Liver (tissue), 9 donors: ENCODE results near the gene SMYD3. TPM values are rescaled to one million over a fixed set of nuclear protein-coding genes. Genes with fewer than 3 reads are reported as not detected.

Experiments used
- DNase-seq: peaks from one replicate; pipeline ENCODE4 v3.0.0-alpha.2; 2017; ENCODE audit warnings: low spot score
- H3K27ac ChIP-seq, 2 donors: one replicate each; pipeline ENCODE4 v1.7.0; 2013; ENCODE audit warnings: inconsistent platforms in 2 of 2, low read length in 2 of 2, control low read depth in 1 of 2, low read depth in 1 of 2, mild to moderate bottlenecking in 1 of 2
- H3K27me3 ChIP-seq, 4 donors: one replicate each; pipeline versions ENCODE4 v1.6.1 to v1.7.0; 2013; ENCODE audit warnings: low read length in 3 of 4, inconsistent platforms in 1 of 4, mild to moderate bottlenecking in 1 of 4, moderate library complexity in 1 of 4; ENCODE audit not compliant: control insufficient read depth in 4 of 4, insufficient read depth in 4 of 4
- H3K36me3 ChIP-seq, 4 donors: one replicate each; pipeline versions ENCODE4 v1.6.1 to v1.7.0; 2013; ENCODE audit warnings: low read length in 3 of 4, mild to moderate bottlenecking in 3 of 4, low read depth in 1 of 4, moderate library complexity in 1 of 4; ENCODE audit not compliant: control insufficient read depth in 4 of 4, insufficient read depth in 3 of 4
- H3K4me1 ChIP-seq, 4 donors: one replicate each; pipeline versions ENCODE4 v1.6.1 to v1.7.0; 2013; ENCODE audit warnings: low read length in 3 of 4, mild to moderate bottlenecking in 3 of 4, moderate library complexity in 1 of 4; ENCODE audit not compliant: control insufficient read depth in 4 of 4, insufficient read depth in 4 of 4
- H3K4me3 ChIP-seq, 3 donors: one replicate each; pipeline versions ENCODE4 v1.6.1 to v1.7.0; 2013; ENCODE audit warnings: low read length in 3 of 3, control low read depth in 1 of 3, low read depth in 1 of 3, mild to moderate bottlenecking in 1 of 3
- H3K9ac ChIP-seq, 2 donors: one replicate each; pipeline ENCODE4 v1.7.0; 2013; ENCODE audit warnings: low read length in 2 of 2, mild to moderate bottlenecking in 2 of 2, moderate library complexity in 2 of 2, control low read depth in 1 of 2, low read depth in 1 of 2
- H3K9me3 ChIP-seq, 4 donors: one replicate each; pipeline versions ENCODE4 v1.6.1 to v1.7.0; 2013; ENCODE audit warnings: low read length in 3 of 4; ENCODE audit not compliant: control insufficient read depth in 4 of 4
- EGR1 ChIP-seq, 2 donors: IDR thresholded peaks; 2 replicates each; pipeline ENCODE4 v1.6.1; 2016 to 2018; ENCODE audit warnings: antibody characterized with exemption in 2 of 2, low read depth in 2 of 2
- FOXA1 ChIP-seq: IDR thresholded peaks from 2 replicates; pipeline ENCODE4 v1.6.1; 2016; ENCODE audit warnings: antibody characterized with exemption
- FOXA2 ChIP-seq: IDR thresholded peaks from 2 replicates; pipeline ENCODE4 v1.6.1; 2016; ENCODE audit warnings: antibody characterized with exemption
- GABPA ChIP-seq, 2 donors: IDR thresholded peaks in 1 of 2; conservative IDR thresholded peaks in 1 of 2; 2 replicates each; pipeline ENCODE4 v1.6.1; 2016; ENCODE audit warnings: antibody characterized with exemption in 2 of 2, mild to moderate bottlenecking in 1 of 2, moderate library complexity in 1 of 2
- HNF4A ChIP-seq, 2 donors: conservative IDR thresholded peaks; 2 replicates each; pipeline ENCODE4 v1.6.1; 2016; ENCODE audit warnings: antibody characterized with exemption in 2 of 2, mild to moderate bottlenecking in 2 of 2
- HNF4G ChIP-seq: IDR thresholded peaks from 2 replicates; pipeline ENCODE4 v1.6.1; 2016; ENCODE audit warnings: antibody characterized with exemption
- JUND ChIP-seq, 2 donors: IDR thresholded peaks; 2 replicates each; pipeline ENCODE4 v1.6.1; 2016; ENCODE audit warnings: antibody characterized with exemption in 2 of 2
- NR2F2 ChIP-seq: IDR thresholded peaks from 2 replicates; pipeline ENCODE4 v1.6.1; 2016; ENCODE audit warnings: antibody characterized with exemption
- RXRA ChIP-seq, 2 donors: IDR thresholded peaks; 2 replicates each; pipeline ENCODE4 v1.6.1; 2017 to 2018; ENCODE audit warnings: antibody characterized with exemption in 2 of 2, mild to moderate bottlenecking in 1 of 2
- SP1 ChIP-seq: IDR thresholded peaks from 2 replicates; pipeline ENCODE4 v1.6.1; 2018; ENCODE audit warnings: antibody characterized with exemption, mild to moderate bottlenecking
- TAF1 ChIP-seq: conservative IDR thresholded peaks from 2 replicates; pipeline ENCODE4 v1.6.1; 2016; ENCODE audit warnings: antibody characterized with exemption, mild to moderate bottlenecking
- YY1 ChIP-seq: IDR thresholded peaks from 2 replicates; pipeline ENCODE4 v1.6.1; 2016; ENCODE audit warnings: antibody characterized with exemption, mild to moderate bottlenecking
- WGBS: extraction: QIAGEN DNeasy Blood & Tissue Kit; methylation state at CpG from one replicate; pipeline ENCODE4 v1.1.7; 2013; 5-methylcytosine and 5-hydroxymethylcytosine counted together
- polyA plus RNA-seq, 2 donors: library from polyadenylated mRNA; stranded (reverse) in 1 of 2; unstranded in 1 of 2; fragments of 200-250 nt in 1 of 2; fragments of >200 nt in 1 of 2; fragmentation: Nextera tagmentation in 1 of 2; extraction: Ambion mirVana in 1 of 2; gene quantifications; one replicate each; pipeline versions ENCODE4 v1.2.1 to v1.2.3, GENCODE V29; 2013 to 2015
- total RNA-seq, 2 donors: library from RNA; depleted of rRNA; stranded (reverse); fragments of >200 nt; gene quantifications; one replicate each; pipeline ENCODE4 v1.2.3, GENCODE V29; 2014
- TF ChIP-seq, protein P1 (sequence below): fragments of 150-350 bp; IDR thresholded peaks from 2 replicates; pipeline ENCODE4 v1.5.1; 2017; ENCODE audit warnings: improper control_type of control experiment, low read depth, low read length; ENCODE audit not compliant: missing input control
- TF ChIP-seq, protein P2 (sequence below): IDR thresholded peaks from 2 replicates; pipeline ENCODE4 v1.6.1; 2016; ENCODE audit warnings: antibody characterized with exemption
- TF ChIP-seq, protein P3 (sequence below): IDR thresholded peaks from 2 replicates; pipeline ENCODE4 v1.6.1; 2016; ENCODE audit warnings: antibody characterized with exemption
- TF ChIP-seq, protein P4 (sequence below): IDR thresholded peaks from 2 replicates; pipeline ENCODE4 v1.6.1; 2016; ENCODE audit warnings: antibody characterized with exemption
- TF ChIP-seq, protein P5 (sequence below): IDR thresholded peaks from 2 replicates; pipeline ENCODE4 v1.6.1; 2016; ENCODE audit warnings: antibody characterized with exemption, mild to moderate bottlenecking
- donor health status: healthy.
- donor health status: healthy.
- donor health status: healthy.
- donor health status: healthy.
- donor health status: healthy.

Gene SMYD3
- total and polyA plus RNA-seq, 4 donors, result 3.1 to 9.1 (median 8.0) TPM

DNA sequence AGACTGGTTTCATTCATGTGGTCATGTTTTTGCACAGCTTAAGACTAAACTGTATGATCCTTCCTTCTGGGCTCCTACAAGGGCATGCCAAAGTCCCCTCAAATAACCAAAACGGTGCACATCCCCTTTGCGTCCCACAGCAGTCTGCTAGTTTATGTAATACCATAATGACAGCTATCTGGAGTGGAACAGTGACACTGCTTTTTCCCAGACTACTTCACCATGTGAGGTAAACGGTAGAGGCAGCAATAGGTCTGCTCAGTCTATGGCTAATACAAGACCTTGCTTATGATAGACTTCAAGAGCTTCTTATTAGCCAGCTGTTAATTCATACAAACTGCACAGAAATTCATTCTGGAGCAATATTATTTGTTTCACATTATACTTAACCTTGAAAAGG, 395.5 kb downstream of the SMYD3 start:
- Histone ChIP-seq H3K27ac (no peak overlapping the region), H3K9ac (no peak overlapping the region), H3K36me3 (no peaks in the 10 kb centered on the region), H3K4me3 (no peak overlapping the region), H3K4me1 (no peaks in the 10 kb centered on the region), H3K9me3 (no peaks in the 10 kb centered on the region), H3K27me3 (no peaks in the 10 kb centered on the region)
- TF ChIP-seq JUND (IDR thresholded peaks at IDR 0.05), result no peak
- no peak for TF ChIP-seq EGR1 (IDR thresholded peaks at IDR 0.05; ENCODE audit: low read depth in 2 of 2)
- TF ChIP-seq FOXA1, result no peak
- TF ChIP-seq, protein P1, sequence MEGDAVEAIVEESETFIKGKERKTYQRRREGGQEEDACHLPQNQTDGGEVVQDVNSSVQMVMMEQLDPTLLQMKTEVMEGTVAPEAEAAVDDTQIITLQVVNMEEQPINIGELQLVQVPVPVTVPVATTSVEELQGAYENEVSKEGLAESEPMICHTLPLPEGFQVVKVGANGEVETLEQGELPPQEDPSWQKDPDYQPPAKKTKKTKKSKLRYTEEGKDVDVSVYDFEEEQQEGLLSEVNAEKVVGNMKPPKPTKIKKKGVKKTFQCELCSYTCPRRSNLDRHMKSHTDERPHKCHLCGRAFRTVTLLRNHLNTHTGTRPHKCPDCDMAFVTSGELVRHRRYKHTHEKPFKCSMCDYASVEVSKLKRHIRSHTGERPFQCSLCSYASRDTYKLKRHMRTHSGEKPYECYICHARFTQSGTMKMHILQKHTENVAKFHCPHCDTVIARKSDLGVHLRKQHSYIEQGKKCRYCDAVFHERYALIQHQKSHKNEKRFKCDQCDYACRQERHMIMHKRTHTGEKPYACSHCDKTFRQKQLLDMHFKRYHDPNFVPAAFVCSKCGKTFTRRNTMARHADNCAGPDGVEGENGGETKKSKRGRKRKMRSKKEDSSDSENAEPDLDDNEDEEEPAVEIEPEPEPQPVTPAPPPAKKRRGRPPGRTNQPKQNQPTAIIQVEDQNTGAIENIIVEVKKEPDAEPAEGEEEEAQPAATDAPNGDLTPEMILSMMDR, result no peak
- no peak for TF ChIP-seq NR2F2
- TF ChIP-seq RXRA (IDR thresholded peaks at IDR 0.05), result no peak
- TF ChIP-seq HNF4G, result no peak
- no peak for TF ChIP-seq FOXA2
- TF ChIP-seq, protein P2, sequence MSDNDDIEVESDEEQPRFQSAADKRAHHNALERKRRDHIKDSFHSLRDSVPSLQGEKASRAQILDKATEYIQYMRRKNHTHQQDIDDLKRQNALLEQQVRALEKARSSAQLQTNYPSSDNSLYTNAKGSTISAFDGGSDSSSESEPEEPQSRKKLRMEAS, result no peak
- TF ChIP-seq, protein P3, sequence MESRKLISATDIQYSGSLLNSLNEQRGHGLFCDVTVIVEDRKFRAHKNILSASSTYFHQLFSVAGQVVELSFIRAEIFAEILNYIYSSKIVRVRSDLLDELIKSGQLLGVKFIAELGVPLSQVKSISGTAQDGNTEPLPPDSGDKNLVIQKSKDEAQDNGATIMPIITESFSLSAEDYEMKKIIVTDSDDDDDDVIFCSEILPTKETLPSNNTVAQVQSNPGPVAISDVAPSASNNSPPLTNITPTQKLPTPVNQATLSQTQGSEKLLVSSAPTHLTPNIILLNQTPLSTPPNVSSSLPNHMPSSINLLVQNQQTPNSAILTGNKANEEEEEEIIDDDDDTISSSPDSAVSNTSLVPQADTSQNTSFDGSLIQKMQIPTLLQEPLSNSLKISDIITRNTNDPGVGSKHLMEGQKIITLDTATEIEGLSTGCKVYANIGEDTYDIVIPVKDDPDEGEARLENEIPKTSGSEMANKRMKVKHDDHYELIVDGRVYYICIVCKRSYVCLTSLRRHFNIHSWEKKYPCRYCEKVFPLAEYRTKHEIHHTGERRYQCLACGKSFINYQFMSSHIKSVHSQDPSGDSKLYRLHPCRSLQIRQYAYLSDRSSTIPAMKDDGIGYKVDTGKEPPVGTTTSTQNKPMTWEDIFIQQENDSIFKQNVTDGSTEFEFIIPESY, result no peak
- no peak for TF ChIP-seq TAF1
- TF ChIP-seq, protein P4, sequence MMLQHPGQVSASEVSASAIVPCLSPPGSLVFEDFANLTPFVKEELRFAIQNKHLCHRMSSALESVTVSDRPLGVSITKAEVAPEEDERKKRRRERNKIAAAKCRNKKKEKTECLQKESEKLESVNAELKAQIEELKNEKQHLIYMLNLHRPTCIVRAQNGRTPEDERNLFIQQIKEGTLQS, result no peak
- TF ChIP-seq YY1, result no peak
- TF ChIP-seq, protein P5, sequence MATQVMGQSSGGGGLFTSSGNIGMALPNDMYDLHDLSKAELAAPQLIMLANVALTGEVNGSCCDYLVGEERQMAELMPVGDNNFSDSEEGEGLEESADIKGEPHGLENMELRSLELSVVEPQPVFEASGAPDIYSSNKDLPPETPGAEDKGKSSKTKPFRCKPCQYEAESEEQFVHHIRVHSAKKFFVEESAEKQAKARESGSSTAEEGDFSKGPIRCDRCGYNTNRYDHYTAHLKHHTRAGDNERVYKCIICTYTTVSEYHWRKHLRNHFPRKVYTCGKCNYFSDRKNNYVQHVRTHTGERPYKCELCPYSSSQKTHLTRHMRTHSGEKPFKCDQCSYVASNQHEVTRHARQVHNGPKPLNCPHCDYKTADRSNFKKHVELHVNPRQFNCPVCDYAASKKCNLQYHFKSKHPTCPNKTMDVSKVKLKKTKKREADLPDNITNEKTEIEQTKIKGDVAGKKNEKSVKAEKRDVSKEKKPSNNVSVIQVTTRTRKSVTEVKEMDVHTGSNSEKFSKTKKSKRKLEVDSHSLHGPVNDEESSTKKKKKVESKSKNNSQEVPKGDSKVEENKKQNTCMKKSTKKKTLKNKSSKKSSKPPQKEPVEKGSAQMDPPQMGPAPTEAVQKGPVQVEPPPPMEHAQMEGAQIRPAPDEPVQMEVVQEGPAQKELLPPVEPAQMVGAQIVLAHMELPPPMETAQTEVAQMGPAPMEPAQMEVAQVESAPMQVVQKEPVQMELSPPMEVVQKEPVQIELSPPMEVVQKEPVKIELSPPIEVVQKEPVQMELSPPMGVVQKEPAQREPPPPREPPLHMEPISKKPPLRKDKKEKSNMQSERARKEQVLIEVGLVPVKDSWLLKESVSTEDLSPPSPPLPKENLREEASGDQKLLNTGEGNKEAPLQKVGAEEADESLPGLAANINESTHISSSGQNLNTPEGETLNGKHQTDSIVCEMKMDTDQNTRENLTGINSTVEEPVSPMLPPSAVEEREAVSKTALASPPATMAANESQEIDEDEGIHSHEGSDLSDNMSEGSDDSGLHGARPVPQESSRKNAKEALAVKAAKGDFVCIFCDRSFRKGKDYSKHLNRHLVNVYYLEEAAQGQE, result no peak
- no peak for TF ChIP-seq HNF4A (conservative IDR thresholded peaks at IDR 0.05)
- TF ChIP-seq SP1, result no peak
- TF ChIP-seq GABPA (IDR thresholded peaks at IDR 0.05 in 1 of 2, conservative IDR thresholded peaks at IDR 0.05 in 1 of 2), result no peak
- 81% methylated on average over 3 of the region's 3 CpGs for WGBS
- no peak for DNase-seq
